Activated gamma-delta T cell treated with Interleukin-2 at 50 U/mL for 16 hours (primary cell): ENCODE results near the gene RPP38.

Experiments used
- DNase-seq: peaks from one replicate; pipeline ENCODE4 v3.0.0-alpha.2; 2020

The RPP38 gene

GRCh38 chr10:15113766-15114165 lies 16.6 kb downstream of the RPP38 start:
- DNase-seq: no peak

GRCh38 chr10:15116225-15116624 lies 19.1 kb downstream of the RPP38 start:
- no peak for DNase-seq

GRCh38 chr10:15118615-15119014 lies 21.5 kb downstream of the RPP38 start:
- DNase-seq: no peak

GRCh38 chr10:15120523-15120922 lies 23.4 kb downstream of the RPP38 start:
- no peak for DNase-seq

- DNase-seq: no peak
Observed at GRCh38 chr10:15121707-15122106, 24.6 kb downstream of the RPP38 start.

- no peak for DNase-seq
Observed at GRCh38 chr10:15122477-15123030, 25.4 kb downstream of the RPP38 start.

- no peak for DNase-seq
Observed at GRCh38 chr10:15123749-15124184, 26.6 kb downstream of the RPP38 start.

- DNase-seq: no peak
Observed at GRCh38 chr10:15124190-15124589, 27.0 kb downstream of the RPP38 start.

GRCh38 chr10:15124908-15125307 lies 27.8 kb downstream of the RPP38 start:
- no peak for DNase-seq

GRCh38 chr10:15131330-15131729 lies 34.2 kb downstream of the RPP38 start:
- DNase-seq: no peak

GRCh38 chr10:15136129-15137035 lies 39.2 kb downstream of the RPP38 start:
- DNase-seq: no peak

- DNase-seq: no peak
Observed at GRCh38 chr10:15137036-15137359, 39.8 kb downstream of the RPP38 start.

GRCh38 chr10:15137636-15138035 lies 40.5 kb downstream of the RPP38 start:
- DNase-seq: no peak

- DNase-seq: no peak
Observed at GRCh38 chr10:15140698-15141097, 43.5 kb downstream of the RPP38 start.

- DNase-seq: no peak
Observed at GRCh38 chr10:15141136-15142054, 44.2 kb downstream of the RPP38 start.

- no peak for DNase-seq
Observed at GRCh38 chr10:15144788-15145187, 47.6 kb downstream of the RPP38 start.

GRCh38 chr10:15146366-15146765 lies 49.2 kb downstream of the RPP38 start:
- no peak for DNase-seq

- no peak for DNase-seq
Observed at GRCh38 chr10:15147594-15148392, 50.6 kb downstream of the RPP38 start.

- DNase-seq: no peak
Observed at GRCh38 chr10:15149042-15149771, 52.1 kb downstream of the RPP38 start.

- DNase-seq: no peak
Observed at GRCh38 chr10:15150563-15150962, 53.4 kb downstream of the RPP38 start.

- DNase-seq: no peak
Observed at GRCh38 chr10:15152556-15152955, 55.4 kb downstream of the RPP38 start.
